ENCODE data around the gene RNF14. TPM values are rescaled to one million over a fixed set of nuclear protein-coding genes. Genes with fewer than 3 reads are reported as not detected.

The RNF14 gene
- polyA plus RNA-seq, 1 donor from 2014 or later: 82.1 TPM

DNA sequence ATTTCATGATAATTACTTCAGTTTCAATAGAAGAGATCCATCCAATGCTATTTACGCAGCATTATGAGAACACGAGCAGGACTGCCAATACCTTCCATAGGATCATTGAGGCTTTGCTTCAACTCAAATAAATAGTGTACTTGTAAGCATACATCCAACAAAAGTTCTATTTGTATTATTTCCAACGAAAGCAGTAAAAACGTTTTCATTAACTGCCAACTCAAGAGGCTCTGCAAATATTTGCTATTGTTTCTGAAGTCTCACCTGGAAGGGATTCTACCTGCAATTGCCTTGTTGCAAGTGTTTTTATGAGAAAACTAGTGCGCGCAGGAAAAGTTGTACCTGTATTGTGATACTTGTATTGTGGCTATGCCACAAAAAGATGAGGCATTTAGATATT is 54.9 kb downstream of the RNF14 start (continued):
- TF ChIP-seq, protein P1, sequence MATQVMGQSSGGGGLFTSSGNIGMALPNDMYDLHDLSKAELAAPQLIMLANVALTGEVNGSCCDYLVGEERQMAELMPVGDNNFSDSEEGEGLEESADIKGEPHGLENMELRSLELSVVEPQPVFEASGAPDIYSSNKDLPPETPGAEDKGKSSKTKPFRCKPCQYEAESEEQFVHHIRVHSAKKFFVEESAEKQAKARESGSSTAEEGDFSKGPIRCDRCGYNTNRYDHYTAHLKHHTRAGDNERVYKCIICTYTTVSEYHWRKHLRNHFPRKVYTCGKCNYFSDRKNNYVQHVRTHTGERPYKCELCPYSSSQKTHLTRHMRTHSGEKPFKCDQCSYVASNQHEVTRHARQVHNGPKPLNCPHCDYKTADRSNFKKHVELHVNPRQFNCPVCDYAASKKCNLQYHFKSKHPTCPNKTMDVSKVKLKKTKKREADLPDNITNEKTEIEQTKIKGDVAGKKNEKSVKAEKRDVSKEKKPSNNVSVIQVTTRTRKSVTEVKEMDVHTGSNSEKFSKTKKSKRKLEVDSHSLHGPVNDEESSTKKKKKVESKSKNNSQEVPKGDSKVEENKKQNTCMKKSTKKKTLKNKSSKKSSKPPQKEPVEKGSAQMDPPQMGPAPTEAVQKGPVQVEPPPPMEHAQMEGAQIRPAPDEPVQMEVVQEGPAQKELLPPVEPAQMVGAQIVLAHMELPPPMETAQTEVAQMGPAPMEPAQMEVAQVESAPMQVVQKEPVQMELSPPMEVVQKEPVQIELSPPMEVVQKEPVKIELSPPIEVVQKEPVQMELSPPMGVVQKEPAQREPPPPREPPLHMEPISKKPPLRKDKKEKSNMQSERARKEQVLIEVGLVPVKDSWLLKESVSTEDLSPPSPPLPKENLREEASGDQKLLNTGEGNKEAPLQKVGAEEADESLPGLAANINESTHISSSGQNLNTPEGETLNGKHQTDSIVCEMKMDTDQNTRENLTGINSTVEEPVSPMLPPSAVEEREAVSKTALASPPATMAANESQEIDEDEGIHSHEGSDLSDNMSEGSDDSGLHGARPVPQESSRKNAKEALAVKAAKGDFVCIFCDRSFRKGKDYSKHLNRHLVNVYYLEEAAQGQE (IDR thresholded peaks at IDR 0.05; ENCODE audit: borderline replicate concordance): no peak
- no peak for TF ChIP-seq SMC3 (conservative IDR thresholded peaks at IDR 0.05; ENCODE audit: poor library complexity)

- Histone ChIP-seq H3F3A (ENCODE audit: insufficient read depth, low read length, poor library complexity, severe bottlenecking) (peaks cover 6% of the 10 kb centered on the region), H3K9ac (ENCODE audit: low read length) (peak overlapping the region; percentile 65), H3K27me3 (ENCODE audit: insufficient read depth, low read depth, low read length) (no peaks in the 10 kb centered on the region)
These were observed 55.9 kb downstream of the RNF14 start for GRCh38 chr5:142024771-142025304.

DNA sequence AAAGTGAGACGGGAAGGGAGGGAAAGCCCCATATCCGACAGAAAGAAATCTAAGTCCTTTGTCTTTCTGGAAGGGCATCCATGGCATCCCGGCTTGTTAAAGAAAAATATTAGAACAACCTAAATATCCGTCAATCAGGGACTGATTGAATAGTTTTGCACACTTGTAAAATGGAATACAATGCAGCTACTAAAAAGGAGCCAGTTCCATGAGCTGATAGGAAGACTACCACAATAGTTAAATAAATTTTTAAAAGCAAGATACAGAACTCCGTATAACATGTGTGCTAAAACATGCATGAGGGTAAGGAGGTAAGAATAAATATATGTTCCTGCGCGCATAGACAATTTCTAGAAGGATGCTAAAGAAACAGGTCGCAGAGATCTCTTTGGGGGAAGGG is 56.7 kb downstream of the RNF14 start:
- no peaks in the 10 kb centered on the region for H3K9me3 ChIP-seq (ENCODE audit: low read length)
- TF ChIP-seq POLR2AphosphoS5 (IDR thresholded peaks at IDR 0.05) (no peak), EP300 (conservative IDR thresholded peaks at IDR 0.05; ENCODE audit: poor library complexity, severe bottlenecking) (no peak)
- peak overlapping the region; percentile 84 for H2AFZ ChIP-seq (ENCODE audit: low read depth, low read length)
- no peaks in the 10 kb centered on the region for H4K20me1 ChIP-seq (ENCODE audit: insufficient read depth)
- H3K27ac ChIP-seq (ENCODE audit: low read length): no peak overlapping the region
- H3K9ac ChIP-seq (ENCODE audit: low read length): peak overlapping the region; percentile 65
- no peaks in the 10 kb centered on the region for H3K9me2 ChIP-seq (ENCODE audit: insufficient read depth, low read length)
- H3K36me3 ChIP-seq (ENCODE audit: insufficient read depth, low read length): no peaks in the 10 kb centered on the region
- H3K27me3 ChIP-seq (ENCODE audit: insufficient read depth, low read depth, low read length): no peaks in the 10 kb centered on the region
- peak overlapping the region; percentile 63 for H3K4me3 ChIP-seq (ENCODE audit: low read length)
- no peaks in the 10 kb centered on the region for H3K79me2 ChIP-seq (replicated peaks; ENCODE audit: insufficient read depth, low read length)
- peaks cover 6% of the 10 kb centered on the region for H3F3A ChIP-seq (ENCODE audit: insufficient read depth, low read length, poor library complexity, severe bottlenecking)
- no peak overlapping the region for H3K4me2 ChIP-seq (ENCODE audit: low read length)

More at GRCh38 chr5:142024771-142025304, 55.9 kb downstream of the RNF14 start:
- peak overlapping the region; percentile 77 for H3K27ac ChIP-seq (ENCODE audit: low read length)
- H2AFZ ChIP-seq (ENCODE audit: low read depth, low read length): peak overlapping the region; percentile 84
- TF ChIP-seq EP300 (conservative IDR thresholded peaks at IDR 0.05; ENCODE audit: poor library complexity, severe bottlenecking) (peak; percentile 23), RAD21 (conservative IDR thresholded peaks at IDR 0.05) (peak; percentile 46), SMC3 (conservative IDR thresholded peaks at IDR 0.05; ENCODE audit: poor library complexity) (peak; percentile 34), POLR2AphosphoS5 (IDR thresholded peaks at IDR 0.05) (no peak)
- H3K79me2 ChIP-seq (replicated peaks; ENCODE audit: insufficient read depth, low read length): no peaks in the 10 kb centered on the region
- no peaks in the 10 kb centered on the region for H3K9me3 ChIP-seq (ENCODE audit: low read length)
- peak overlapping the region; percentile 64 for H3K4me2 ChIP-seq (ENCODE audit: low read length)
- no peaks in the 10 kb centered on the region for H3K9me2 ChIP-seq (ENCODE audit: insufficient read depth, low read length)
- H4K20me1 ChIP-seq (ENCODE audit: insufficient read depth): no peaks in the 10 kb centered on the region
- peak overlapping the region; percentile 63 for H3K4me3 ChIP-seq (ENCODE audit: low read length)
- H3K36me3 ChIP-seq (ENCODE audit: insufficient read depth, low read length): no peaks in the 10 kb centered on the region

- Histone ChIP-seq H3F3A (ENCODE audit: insufficient read depth, low read length, poor library complexity, severe bottlenecking) (no peaks in the 10 kb centered on the region), H3K27ac (ENCODE audit: low read length) (no peak overlapping the region), H4K20me1 (ENCODE audit: insufficient read depth) (no peaks in the 10 kb centered on the region), H3K9me2 (ENCODE audit: insufficient read depth, low read length) (no peaks in the 10 kb centered on the region), H3K9me3 (ENCODE audit: low read length) (no peaks in the 10 kb centered on the region), H3K9ac (ENCODE audit: low read length) (no peak overlapping the region), H2AFZ (ENCODE audit: low read depth, low read length) (no peak overlapping the region), H3K4me3 (ENCODE audit: low read length) (no peak overlapping the region), H3K27me3 (ENCODE audit: insufficient read depth, low read depth, low read length) (no peaks in the 10 kb centered on the region), H3K36me3 (ENCODE audit: insufficient read depth, low read length) (no peaks in the 10 kb centered on the region), H3K4me2 (ENCODE audit: low read length) (no peak overlapping the region), H3K79me2 (replicated peaks; ENCODE audit: insufficient read depth, low read length) (no peaks in the 10 kb centered on the region)
- TF ChIP-seq EZH2 (IDR thresholded peaks at IDR 0.05; ENCODE audit: borderline replicate concordance, insufficient read depth, low read length, poor library complexity, severe bottlenecking): no peak
- TF ChIP-seq POLR2AphosphoS5 (IDR thresholded peaks at IDR 0.05): no peak
- no peak for TF ChIP-seq CTCF (IDR thresholded peaks at IDR 0.05; ENCODE audit: poor library complexity, severe bottlenecking)
- no peak for TF ChIP-seq SMC3 (conservative IDR thresholded peaks at IDR 0.05; ENCODE audit: poor library complexity)
- TF ChIP-seq EP300 (conservative IDR thresholded peaks at IDR 0.05; ENCODE audit: poor library complexity, severe bottlenecking): no peak
- no peak for TF ChIP-seq MXI1 (conservative IDR thresholded peaks at IDR 0.05; ENCODE audit: poor library complexity, severe bottlenecking)
These were observed 63.2 kb downstream of the RNF14 start for GRCh38 chr5:142032150-142032549.

Data from neural cell (in vitro differentiated cells).